Liver (tissue), 9 donors: Measurements from ENCODE around the gene THRB. TPM values are rescaled to one million over a fixed set of nuclear protein-coding genes. Genes with fewer than 3 reads are reported as not detected.

ENCODE experiments used
- DNase-seq: peaks from one replicate; pipeline ENCODE4 v3.0.0-alpha.2; 2017; ENCODE audit warnings: low spot score
- H3K27ac ChIP-seq, 2 donors: one replicate each; pipeline ENCODE4 v1.7.0; 2013; ENCODE audit warnings: inconsistent platforms in 2 of 2, low read length in 2 of 2, control low read depth in 1 of 2, low read depth in 1 of 2, mild to moderate bottlenecking in 1 of 2
- H3K27me3 ChIP-seq, 4 donors: one replicate each; pipeline versions ENCODE4 v1.6.1 to v1.7.0; 2013; ENCODE audit warnings: low read length in 3 of 4, inconsistent platforms in 1 of 4, mild to moderate bottlenecking in 1 of 4, moderate library complexity in 1 of 4; ENCODE audit not compliant: control insufficient read depth in 4 of 4, insufficient read depth in 4 of 4
- H3K36me3 ChIP-seq, 4 donors: one replicate each; pipeline versions ENCODE4 v1.6.1 to v1.7.0; 2013; ENCODE audit warnings: low read length in 3 of 4, mild to moderate bottlenecking in 3 of 4, low read depth in 1 of 4, moderate library complexity in 1 of 4; ENCODE audit not compliant: control insufficient read depth in 4 of 4, insufficient read depth in 3 of 4
- H3K4me1 ChIP-seq, 4 donors: one replicate each; pipeline versions ENCODE4 v1.6.1 to v1.7.0; 2013; ENCODE audit warnings: low read length in 3 of 4, mild to moderate bottlenecking in 3 of 4, moderate library complexity in 1 of 4; ENCODE audit not compliant: control insufficient read depth in 4 of 4, insufficient read depth in 4 of 4
- H3K4me3 ChIP-seq, 3 donors: one replicate each; pipeline versions ENCODE4 v1.6.1 to v1.7.0; 2013; ENCODE audit warnings: low read length in 3 of 3, control low read depth in 1 of 3, low read depth in 1 of 3, mild to moderate bottlenecking in 1 of 3
- H3K9ac ChIP-seq, 2 donors: one replicate each; pipeline ENCODE4 v1.7.0; 2013; ENCODE audit warnings: low read length in 2 of 2, mild to moderate bottlenecking in 2 of 2, moderate library complexity in 2 of 2, control low read depth in 1 of 2, low read depth in 1 of 2
- H3K9me3 ChIP-seq, 4 donors: one replicate each; pipeline versions ENCODE4 v1.6.1 to v1.7.0; 2013; ENCODE audit warnings: low read length in 3 of 4; ENCODE audit not compliant: control insufficient read depth in 4 of 4
- EGR1 ChIP-seq, 2 donors: IDR thresholded peaks; 2 replicates each; pipeline ENCODE4 v1.6.1; 2016 to 2018; ENCODE audit warnings: antibody characterized with exemption in 2 of 2, low read depth in 2 of 2
- FOXA1 ChIP-seq: IDR thresholded peaks from 2 replicates; pipeline ENCODE4 v1.6.1; 2016; ENCODE audit warnings: antibody characterized with exemption
- FOXA2 ChIP-seq: IDR thresholded peaks from 2 replicates; pipeline ENCODE4 v1.6.1; 2016; ENCODE audit warnings: antibody characterized with exemption
- GABPA ChIP-seq, 2 donors: IDR thresholded peaks in 1 of 2; conservative IDR thresholded peaks in 1 of 2; 2 replicates each; pipeline ENCODE4 v1.6.1; 2016; ENCODE audit warnings: antibody characterized with exemption in 2 of 2, mild to moderate bottlenecking in 1 of 2, moderate library complexity in 1 of 2
- HNF4A ChIP-seq, 2 donors: conservative IDR thresholded peaks; 2 replicates each; pipeline ENCODE4 v1.6.1; 2016; ENCODE audit warnings: antibody characterized with exemption in 2 of 2, mild to moderate bottlenecking in 2 of 2
- HNF4G ChIP-seq: IDR thresholded peaks from 2 replicates; pipeline ENCODE4 v1.6.1; 2016; ENCODE audit warnings: antibody characterized with exemption
- JUND ChIP-seq, 2 donors: IDR thresholded peaks; 2 replicates each; pipeline ENCODE4 v1.6.1; 2016; ENCODE audit warnings: antibody characterized with exemption in 2 of 2
- NR2F2 ChIP-seq: IDR thresholded peaks from 2 replicates; pipeline ENCODE4 v1.6.1; 2016; ENCODE audit warnings: antibody characterized with exemption
- RAD21 ChIP-seq, 2 donors: IDR thresholded peaks; 2 replicates each; pipeline ENCODE4 v1.6.1; 2016; ENCODE audit warnings: antibody characterized with exemption in 2 of 2, mild to moderate bottlenecking in 2 of 2
- RXRA ChIP-seq, 2 donors: IDR thresholded peaks; 2 replicates each; pipeline ENCODE4 v1.6.1; 2017 to 2018; ENCODE audit warnings: antibody characterized with exemption in 2 of 2, mild to moderate bottlenecking in 1 of 2
- SP1 ChIP-seq: IDR thresholded peaks from 2 replicates; pipeline ENCODE4 v1.6.1; 2018; ENCODE audit warnings: antibody characterized with exemption, mild to moderate bottlenecking
- TAF1 ChIP-seq: conservative IDR thresholded peaks from 2 replicates; pipeline ENCODE4 v1.6.1; 2016; ENCODE audit warnings: antibody characterized with exemption, mild to moderate bottlenecking
- YY1 ChIP-seq: IDR thresholded peaks from 2 replicates; pipeline ENCODE4 v1.6.1; 2016; ENCODE audit warnings: antibody characterized with exemption, mild to moderate bottlenecking
- WGBS: extraction: QIAGEN DNeasy Blood & Tissue Kit; methylation state at CpG from one replicate; pipeline ENCODE4 v1.1.7; 2013; 5-methylcytosine and 5-hydroxymethylcytosine counted together
- polyA plus RNA-seq, 2 donors: library from polyadenylated mRNA; stranded (reverse) in 1 of 2; unstranded in 1 of 2; fragments of 200-250 nt in 1 of 2; fragments of >200 nt in 1 of 2; fragmentation: Nextera tagmentation in 1 of 2; extraction: Ambion mirVana in 1 of 2; gene quantifications; one replicate each; pipeline versions ENCODE4 v1.2.1 to v1.2.3, GENCODE V29; 2013 to 2015
- total RNA-seq, 2 donors: library from RNA; depleted of rRNA; stranded (reverse); fragments of >200 nt; gene quantifications; one replicate each; pipeline ENCODE4 v1.2.3, GENCODE V29; 2014
- TF ChIP-seq, protein P1 (sequence below): IDR thresholded peaks from 2 replicates; pipeline ENCODE4 v1.6.1; 2016; ENCODE audit warnings: antibody characterized with exemption
- TF ChIP-seq, protein P2 (sequence below): fragments of 150-350 bp; IDR thresholded peaks from 2 replicates; pipeline ENCODE4 v1.5.1; 2017; ENCODE audit warnings: improper control_type of control experiment, low read depth, low read length; ENCODE audit not compliant: missing input control
- TF ChIP-seq, protein P3 (sequence below): IDR thresholded peaks from 2 replicates; pipeline ENCODE4 v1.6.1; 2016; ENCODE audit warnings: antibody characterized with exemption
- TF ChIP-seq, protein P4 (sequence below): IDR thresholded peaks from 2 replicates; pipeline ENCODE4 v1.6.1; 2016; ENCODE audit warnings: antibody characterized with exemption, mild to moderate bottlenecking
- TF ChIP-seq, protein P5 (sequence below): IDR thresholded peaks from 2 replicates; pipeline ENCODE4 v1.6.1; 2016; ENCODE audit warnings: antibody characterized with exemption
- donor health status: healthy.
- donor health status: healthy.
- donor health status: healthy.
- donor health status: healthy.
- donor health status: healthy.

Gene THRB
- total and polyA plus RNA-seq, 4 donors: 5.9 to 23.9 (median 9.3) TPM

DNA sequence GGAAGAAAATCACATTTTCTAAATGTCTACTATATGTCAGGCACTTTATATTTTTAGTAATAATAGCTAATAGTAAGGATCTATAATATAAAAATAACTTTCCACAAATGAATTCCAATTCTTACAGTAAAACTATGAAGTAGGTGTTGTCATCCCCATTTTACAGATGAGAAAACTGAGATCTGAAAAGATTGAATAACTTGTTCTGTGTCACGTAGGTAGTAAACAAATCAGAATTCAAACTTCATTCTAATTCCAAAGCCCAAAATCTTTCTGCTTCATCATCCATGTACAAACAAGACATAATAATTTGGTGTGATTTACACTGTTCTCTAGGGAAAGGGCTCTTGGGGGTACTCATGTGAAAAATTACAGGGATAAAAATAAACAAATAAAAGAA lies 130.3 kb downstream of the THRB start:
- H3K36me3 ChIP-seq: no peaks in the 10 kb centered on the region
- H3K4me1 ChIP-seq: peaks cover 0 to 54% (median 21%) of the 10 kb centered on the region in 4 donors
- no peak for TF ChIP-seq HNF4G
- TF ChIP-seq, protein P1, sequence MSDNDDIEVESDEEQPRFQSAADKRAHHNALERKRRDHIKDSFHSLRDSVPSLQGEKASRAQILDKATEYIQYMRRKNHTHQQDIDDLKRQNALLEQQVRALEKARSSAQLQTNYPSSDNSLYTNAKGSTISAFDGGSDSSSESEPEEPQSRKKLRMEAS: no peak
- no peak for TF ChIP-seq YY1
- no peak for TF ChIP-seq FOXA1
- TF ChIP-seq EGR1 (IDR thresholded peaks at IDR 0.05; ENCODE audit: low read depth in 2 of 2): no peak
- no peak for TF ChIP-seq RXRA (IDR thresholded peaks at IDR 0.05)
- TF ChIP-seq HNF4A (conservative IDR thresholded peaks at IDR 0.05): no peak
- no peak for TF ChIP-seq GABPA (IDR thresholded peaks at IDR 0.05 in 1 of 2, conservative IDR thresholded peaks at IDR 0.05 in 1 of 2)
- no peak for TF ChIP-seq RAD21 (IDR thresholded peaks at IDR 0.05)
- TF ChIP-seq JUND (IDR thresholded peaks at IDR 0.05): no peak
- no peaks in the 10 kb centered on the region for H3K9me3 ChIP-seq
- no peak for DNase-seq
- 49% methylated on average over 1 of the region's 1 CpG for WGBS
- no peaks in the 10 kb centered on the region for H3K27me3 ChIP-seq
- H3K4me3 ChIP-seq: no peak overlapping the region
- H3K27ac ChIP-seq: peak overlapping the region; percentile 86 to 87
- peak overlapping the region in 1 of 2 donors; percentile 39 for H3K9ac ChIP-seq

DNA sequence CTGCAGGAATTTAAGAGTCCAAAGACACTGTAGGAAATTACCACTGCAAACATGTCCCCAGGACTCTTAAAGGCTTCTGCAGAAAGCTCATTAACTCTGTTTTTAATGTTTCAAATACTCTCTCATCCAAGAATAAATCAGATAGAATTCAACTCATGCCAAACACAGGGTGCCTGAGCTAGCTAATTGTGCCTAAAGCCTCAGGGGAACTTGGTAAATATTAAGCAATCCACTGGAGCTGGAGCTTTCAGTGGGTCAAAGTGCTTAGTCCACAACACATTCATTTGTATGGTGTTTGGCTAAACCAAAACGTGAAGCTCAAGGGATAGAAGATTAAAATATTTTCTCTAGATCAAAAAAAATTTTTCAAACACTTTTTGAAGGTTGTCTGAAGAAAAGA lies 131.4 kb downstream of the THRB start:
- Histone ChIP-seq H3K9me3 (no peaks in the 10 kb centered on the region), H3K4me3 (no peak overlapping the region), H3K27me3 (no peaks in the 10 kb centered on the region), H3K36me3 (no peaks in the 10 kb centered on the region), H3K9ac (peak overlapping the region; percentile 39 to 47), H3K4me1 (peaks cover 0 to 59% (median 21%) of the 10 kb centered on the region in 4 donors), H3K27ac (peak overlapping the region; percentile 86 to 87)
- 10% methylated on average over 1 of the region's 1 CpG for WGBS
- peak; percentile 20 for TF ChIP-seq FOXA1
- peak; percentile 94 for TF ChIP-seq SP1
- TF ChIP-seq JUND (IDR thresholded peaks at IDR 0.05): peak; percentile 22 to 89
- TF ChIP-seq, protein P2, sequence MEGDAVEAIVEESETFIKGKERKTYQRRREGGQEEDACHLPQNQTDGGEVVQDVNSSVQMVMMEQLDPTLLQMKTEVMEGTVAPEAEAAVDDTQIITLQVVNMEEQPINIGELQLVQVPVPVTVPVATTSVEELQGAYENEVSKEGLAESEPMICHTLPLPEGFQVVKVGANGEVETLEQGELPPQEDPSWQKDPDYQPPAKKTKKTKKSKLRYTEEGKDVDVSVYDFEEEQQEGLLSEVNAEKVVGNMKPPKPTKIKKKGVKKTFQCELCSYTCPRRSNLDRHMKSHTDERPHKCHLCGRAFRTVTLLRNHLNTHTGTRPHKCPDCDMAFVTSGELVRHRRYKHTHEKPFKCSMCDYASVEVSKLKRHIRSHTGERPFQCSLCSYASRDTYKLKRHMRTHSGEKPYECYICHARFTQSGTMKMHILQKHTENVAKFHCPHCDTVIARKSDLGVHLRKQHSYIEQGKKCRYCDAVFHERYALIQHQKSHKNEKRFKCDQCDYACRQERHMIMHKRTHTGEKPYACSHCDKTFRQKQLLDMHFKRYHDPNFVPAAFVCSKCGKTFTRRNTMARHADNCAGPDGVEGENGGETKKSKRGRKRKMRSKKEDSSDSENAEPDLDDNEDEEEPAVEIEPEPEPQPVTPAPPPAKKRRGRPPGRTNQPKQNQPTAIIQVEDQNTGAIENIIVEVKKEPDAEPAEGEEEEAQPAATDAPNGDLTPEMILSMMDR: no peak
- TF ChIP-seq TAF1: peak; percentile 76
- TF ChIP-seq YY1: peak; percentile 64
- TF ChIP-seq, protein P3, sequence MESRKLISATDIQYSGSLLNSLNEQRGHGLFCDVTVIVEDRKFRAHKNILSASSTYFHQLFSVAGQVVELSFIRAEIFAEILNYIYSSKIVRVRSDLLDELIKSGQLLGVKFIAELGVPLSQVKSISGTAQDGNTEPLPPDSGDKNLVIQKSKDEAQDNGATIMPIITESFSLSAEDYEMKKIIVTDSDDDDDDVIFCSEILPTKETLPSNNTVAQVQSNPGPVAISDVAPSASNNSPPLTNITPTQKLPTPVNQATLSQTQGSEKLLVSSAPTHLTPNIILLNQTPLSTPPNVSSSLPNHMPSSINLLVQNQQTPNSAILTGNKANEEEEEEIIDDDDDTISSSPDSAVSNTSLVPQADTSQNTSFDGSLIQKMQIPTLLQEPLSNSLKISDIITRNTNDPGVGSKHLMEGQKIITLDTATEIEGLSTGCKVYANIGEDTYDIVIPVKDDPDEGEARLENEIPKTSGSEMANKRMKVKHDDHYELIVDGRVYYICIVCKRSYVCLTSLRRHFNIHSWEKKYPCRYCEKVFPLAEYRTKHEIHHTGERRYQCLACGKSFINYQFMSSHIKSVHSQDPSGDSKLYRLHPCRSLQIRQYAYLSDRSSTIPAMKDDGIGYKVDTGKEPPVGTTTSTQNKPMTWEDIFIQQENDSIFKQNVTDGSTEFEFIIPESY: peak; percentile 78
- TF ChIP-seq, protein P4, sequence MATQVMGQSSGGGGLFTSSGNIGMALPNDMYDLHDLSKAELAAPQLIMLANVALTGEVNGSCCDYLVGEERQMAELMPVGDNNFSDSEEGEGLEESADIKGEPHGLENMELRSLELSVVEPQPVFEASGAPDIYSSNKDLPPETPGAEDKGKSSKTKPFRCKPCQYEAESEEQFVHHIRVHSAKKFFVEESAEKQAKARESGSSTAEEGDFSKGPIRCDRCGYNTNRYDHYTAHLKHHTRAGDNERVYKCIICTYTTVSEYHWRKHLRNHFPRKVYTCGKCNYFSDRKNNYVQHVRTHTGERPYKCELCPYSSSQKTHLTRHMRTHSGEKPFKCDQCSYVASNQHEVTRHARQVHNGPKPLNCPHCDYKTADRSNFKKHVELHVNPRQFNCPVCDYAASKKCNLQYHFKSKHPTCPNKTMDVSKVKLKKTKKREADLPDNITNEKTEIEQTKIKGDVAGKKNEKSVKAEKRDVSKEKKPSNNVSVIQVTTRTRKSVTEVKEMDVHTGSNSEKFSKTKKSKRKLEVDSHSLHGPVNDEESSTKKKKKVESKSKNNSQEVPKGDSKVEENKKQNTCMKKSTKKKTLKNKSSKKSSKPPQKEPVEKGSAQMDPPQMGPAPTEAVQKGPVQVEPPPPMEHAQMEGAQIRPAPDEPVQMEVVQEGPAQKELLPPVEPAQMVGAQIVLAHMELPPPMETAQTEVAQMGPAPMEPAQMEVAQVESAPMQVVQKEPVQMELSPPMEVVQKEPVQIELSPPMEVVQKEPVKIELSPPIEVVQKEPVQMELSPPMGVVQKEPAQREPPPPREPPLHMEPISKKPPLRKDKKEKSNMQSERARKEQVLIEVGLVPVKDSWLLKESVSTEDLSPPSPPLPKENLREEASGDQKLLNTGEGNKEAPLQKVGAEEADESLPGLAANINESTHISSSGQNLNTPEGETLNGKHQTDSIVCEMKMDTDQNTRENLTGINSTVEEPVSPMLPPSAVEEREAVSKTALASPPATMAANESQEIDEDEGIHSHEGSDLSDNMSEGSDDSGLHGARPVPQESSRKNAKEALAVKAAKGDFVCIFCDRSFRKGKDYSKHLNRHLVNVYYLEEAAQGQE: peak; percentile 77
- TF ChIP-seq HNF4A (conservative IDR thresholded peaks at IDR 0.05): peak; percentile 96 to 98
- TF ChIP-seq, protein P5, sequence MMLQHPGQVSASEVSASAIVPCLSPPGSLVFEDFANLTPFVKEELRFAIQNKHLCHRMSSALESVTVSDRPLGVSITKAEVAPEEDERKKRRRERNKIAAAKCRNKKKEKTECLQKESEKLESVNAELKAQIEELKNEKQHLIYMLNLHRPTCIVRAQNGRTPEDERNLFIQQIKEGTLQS: peak; percentile 55
- peak; percentile 83 for TF ChIP-seq HNF4G
- TF ChIP-seq EGR1 (IDR thresholded peaks at IDR 0.05; ENCODE audit: low read depth in 2 of 2): peak in 1 of 2 donors; percentile 39
- peak; percentile 63 to 74 for TF ChIP-seq RAD21 (IDR thresholded peaks at IDR 0.05)
- no peak for TF ChIP-seq NR2F2
- peak; percentile 89 to 92 for TF ChIP-seq RXRA (IDR thresholded peaks at IDR 0.05)
- no peak for TF ChIP-seq GABPA (IDR thresholded peaks at IDR 0.05 in 1 of 2, conservative IDR thresholded peaks at IDR 0.05 in 1 of 2)
- TF ChIP-seq, protein P1: peak; percentile 67
- peak; percentile 79 for TF ChIP-seq FOXA2
- no peak for DNase-seq
